A549 (cell line): ENCODE data around the gene ZSCAN20. TPM values are rescaled to one million over a fixed set of nuclear protein-coding genes. Genes with fewer than 3 reads are reported as not detected.
A peak's percentile ranks its signal among the peaks of the same experiment; 100 is the strongest.

Experiments used
- ATAC-seq, 2 experiments: fragments of 200-7000 bp in 1 of 2; fragments of >200 bp in 1 of 2; cut with Nextera tagmentation in 1 of 2; cut with Tn5 transposase in 1 of 2; 3 replicates each; pipeline versions ENCODE4 v1.8.0 to v1.9.1; 2018 to 2020; ENCODE audit warnings: mild to moderate bottlenecking in 1 of 2, moderate library complexity in 1 of 2
- CTCF ChIA-PET: fragments of 300-600 bp; sonication (Branson Sonifier 250); formaldehyde crosslinking; extraction: SDS; loops from one replicate; lab custom pipeline; 2021; ENCODE audit warnings: antibody characterized with exemption, inconsistent platforms; lab: Yijun Ruan, JAX
- POLR2A ChIA-PET: fragments of 350-600 bp; formaldehyde crosslinking; extraction: SDS; loops from one replicate; lab custom pipeline; 2021; ENCODE audit warnings: antibody characterized with exemption, inconsistent platforms; lab: Yijun Ruan, JAX
- DNase-seq, 2 experiments: peaks; one replicate each; pipeline versions ENCODE4 v3.0.0 to v3.0.0-alpha.2; 2011 to 2016; ENCODE audit warnings: low read depth in 1 of 2, low spot score in 1 of 2
- FAIRE-seq: peaks from 2 replicates; lab custom pipeline; 2011; peaks lifted over from hg19 to GRCh38; lab: Jason Lieb, UNC
- H3K27ac ChIP-seq, 2 experiments: fragments of >200 bp; sonication (Bioruptor Twin); formaldehyde crosslinking; 3 replicates each; pipeline ENCODE4 v1.5.1; 2016 to 2017
- H3K4me1 ChIP-seq: fragments of >200 bp; sonication (Bioruptor Twin); formaldehyde crosslinking; 3 replicates; pipeline ENCODE4 v1.6.1; 2016
- H3K4me2 ChIP-seq: fragments of >200 bp; sonication (Bioruptor Twin); formaldehyde crosslinking; 3 replicates; pipeline ENCODE4 v1.6.1; 2016
- H3K4me3 ChIP-seq: fragments of >200 bp; sonication (Bioruptor Twin); formaldehyde crosslinking; 3 replicates; pipeline ENCODE4 v1.5.1; 2016
- H3K9me3 ChIP-seq: fragments of >200 bp; sonication (Bioruptor Twin); formaldehyde crosslinking; 3 replicates; pipeline ENCODE4 v1.6.1; 2016
- ATOH8 ChIP-seq: fragments of 250-450 bp; sonication (Bioruptor Pico); IDR thresholded peaks from 2 replicates; pipeline ENCODE4 v1.5.0; 2020; ENCODE audit warnings: low read depth, mild to moderate bottlenecking, moderate library complexity
- BHLHE40 ChIP-seq: IDR thresholded peaks from 2 replicates; pipeline ENCODE4 v1.6.1; 2012; ENCODE audit warnings: low read depth, low read length, inconsistent platforms
- CBX8 ChIP-seq: fragments of 200-600 bp; sonication (generic); IDR thresholded peaks from 2 replicates; pipeline ENCODE4 v1.6.1; 2016
- CEBPB ChIP-seq, 2 experiments: fragments of >200 bp in 1 of 2; sonication (Bioruptor Twin) in 1 of 2; formaldehyde crosslinking in 1 of 2; IDR thresholded peaks; 2 replicates each; pipeline ENCODE4 v1.6.1; 2012 to 2016
- CHD4 ChIP-seq: fragments of 200-600 bp; sonication (generic); IDR thresholded peaks from 2 replicates; pipeline ENCODE4 v1.6.1; 2016; ENCODE audit warnings: antibody characterized with exemption, mild to moderate bottlenecking, borderline replicate concordance
- EHMT2 ChIP-seq: fragments of 200-600 bp; sonication (generic); IDR thresholded peaks from 2 replicates; pipeline ENCODE4 v1.6.1; 2016; ENCODE audit warnings: antibody characterized with exemption, low read depth, mild to moderate bottlenecking, moderate library complexity
- EP300 ChIP-seq, 2 experiments: fragments of >200 bp; sonication (Bioruptor Twin); formaldehyde crosslinking; IDR thresholded peaks; 2 replicates in 1 of 2; 3 replicates in 1 of 2; pipeline ENCODE4 v1.6.1; 2016 to 2017
- ESRRA ChIP-seq: fragments of 150-350 bp; IDR thresholded peaks from 2 replicates; pipeline ENCODE4 v1.6.1; 2014; ENCODE audit warnings: mild to moderate bottlenecking, low read length, borderline replicate concordance
- FOSL2 ChIP-seq, 2 experiments: fragments of 450-650 bp in 1 of 2; fragments of >200 bp in 1 of 2; sonication (Bioruptor Twin) in 1 of 2; formaldehyde crosslinking; IDR thresholded peaks; 2 replicates each; pipeline versions ENCODE4 v1.5.0 to v1.6.1; 2016 to 2020; ENCODE audit warnings: mild to moderate bottlenecking in 1 of 2, moderate library complexity in 1 of 2
- HES2 ChIP-seq: fragments of >200 bp; sonication (Bioruptor Twin); formaldehyde crosslinking; IDR thresholded peaks from 2 replicates; pipeline ENCODE4 v1.6.1; 2016
- HMGXB4 ChIP-seq: fragments of 250-450 bp; sonication (Bioruptor Pico); IDR thresholded peaks from 2 replicates; pipeline ENCODE4 v1.5.0; 2021; ENCODE audit warnings: mild to moderate bottlenecking, moderate library complexity, borderline replicate concordance
- HOXA7 ChIP-seq: fragments of 250-450 bp; sonication (Bioruptor Pico); IDR thresholded peaks from 2 replicates; pipeline ENCODE4 v1.5.0; 2020; ENCODE audit warnings: mild to moderate bottlenecking, moderate library complexity
- HOXB13 ChIP-seq: fragments of 250-450 bp; sonication (Bioruptor Pico); IDR thresholded peaks from 2 replicates; pipeline ENCODE4 v1.5.0; 2020; ENCODE audit warnings: low read depth, mild to moderate bottlenecking, moderate library complexity
- KDM5A ChIP-seq: fragments of 200-600 bp; sonication (generic); IDR thresholded peaks from 2 replicates; pipeline ENCODE4 v1.6.1; 2016; ENCODE audit warnings: antibody characterized with exemption, mild to moderate bottlenecking
- NPAS2 ChIP-seq: fragments of 250-450 bp; sonication (Bioruptor Pico); IDR thresholded peaks from 2 replicates; pipeline ENCODE4 v1.8.0; 2022; ENCODE audit warnings: mild to moderate bottlenecking, moderate library complexity, borderline replicate concordance
- POLR2A ChIP-seq: IDR thresholded peaks from 2 replicates; pipeline ENCODE4 v1.6.1; 2012; ENCODE audit warnings: mild to moderate bottlenecking, low read length
- RAD21 ChIP-seq, 2 experiments: fragments of >200 bp in 1 of 2; sonication (Bioruptor Twin) in 1 of 2; formaldehyde crosslinking in 1 of 2; IDR thresholded peaks in 1 of 2; conservative IDR thresholded peaks in 1 of 2; 2 replicates in 1 of 2; 3 replicates in 1 of 2; pipeline ENCODE4 v1.6.1; 2012 to 2018; ENCODE audit warnings: inconsistent platforms in 1 of 2
- RARB ChIP-seq: fragments of 250-450 bp; sonication (Bioruptor Pico); IDR thresholded peaks from 2 replicates; pipeline ENCODE4 v1.8.0; 2021; ENCODE audit warnings: mild to moderate bottlenecking, moderate library complexity
- RCOR1 ChIP-seq: fragments of 150-350 bp; IDR thresholded peaks from 2 replicates; pipeline ENCODE4 v1.6.1; 2014; ENCODE audit warnings: antibody characterized with exemption, low read length, low read depth
- RFX5 ChIP-seq: fragments of 450-650 bp; IDR thresholded peaks from 2 replicates; pipeline ENCODE4 v1.7.1; 2014; ENCODE audit warnings: antibody characterized with exemption, mild to moderate bottlenecking, moderate library complexity
- SMC3 ChIP-seq: fragments of >200 bp; sonication (Bioruptor Twin); formaldehyde crosslinking; IDR thresholded peaks from 3 replicates; pipeline ENCODE4 v1.6.1; 2018; ENCODE audit warnings: inconsistent platforms
- TP53 ChIP-seq: fragments of 250-450 bp; sonication (Bioruptor Pico); IDR thresholded peaks from 2 replicates; pipeline ENCODE4 v1.5.0; 2021; ENCODE audit warnings: mild to moderate bottlenecking, moderate library complexity
- ZC3H11A ChIP-seq: fragments of 450-650 bp; IDR thresholded peaks from 2 replicates; pipeline ENCODE4 v1.6.1; 2014; ENCODE audit warnings: antibody characterized with exemption, mild to moderate bottlenecking
- ZFP36 ChIP-seq: fragments of 450-650 bp; IDR thresholded peaks from 2 replicates; pipeline ENCODE4 v1.6.1; 2014; ENCODE audit warnings: borderline replicate concordance; ENCODE audit not compliant: partially characterized antibody
- WGBS: methylation state at CpG from one replicate; pipeline ENCODE4 v1.1.6; 2017; ENCODE audit errors: missing lambda C conversion rate; 5-methylcytosine and 5-hydroxymethylcytosine counted together
- polyA plus RNA-seq, 4 experiments: library from polyadenylated mRNA; depleted of rRNA in 3 of 4; stranded (reverse); fragments of >200 nt; fragmentation: RNase III in 1 of 4; extraction: RNeasy Plus Mini Kit Qiagen cat#74134 plus additional on column Dnase treatment in 1 of 4; gene quantifications; 2 replicates in 3 of 4; 3 replicates in 1 of 4; pipeline ENCODE4 v1.2.3, GENCODE V29; 2011 to 2017
- TF ChIP-seq, protein P1 (sequence below): IDR thresholded peaks from 2 replicates; pipeline ENCODE4 v1.6.1; 2012
- TF ChIP-seq, protein P2 (sequence below): IDR thresholded peaks from 2 replicates; pipeline ENCODE4 v1.6.1; 2012
- TF ChIP-seq, protein P3 (sequence below): fragments of >200 bp; sonication (Bioruptor Twin); formaldehyde crosslinking; IDR thresholded peaks from 3 replicates; pipeline ENCODE4 v1.5.1; 2016
- TF ChIP-seq, protein P4 (sequence below): fragments of >200 bp; sonication (Bioruptor Twin); formaldehyde crosslinking; IDR thresholded peaks from 3 replicates; pipeline ENCODE4 v1.6.1; 2016

Gene ZSCAN20
- polyA plus RNA-seq, 2 of the 4 experiments (the other 2 are of a cell fraction): 1.3 to 1.9 TPM

DNA sequence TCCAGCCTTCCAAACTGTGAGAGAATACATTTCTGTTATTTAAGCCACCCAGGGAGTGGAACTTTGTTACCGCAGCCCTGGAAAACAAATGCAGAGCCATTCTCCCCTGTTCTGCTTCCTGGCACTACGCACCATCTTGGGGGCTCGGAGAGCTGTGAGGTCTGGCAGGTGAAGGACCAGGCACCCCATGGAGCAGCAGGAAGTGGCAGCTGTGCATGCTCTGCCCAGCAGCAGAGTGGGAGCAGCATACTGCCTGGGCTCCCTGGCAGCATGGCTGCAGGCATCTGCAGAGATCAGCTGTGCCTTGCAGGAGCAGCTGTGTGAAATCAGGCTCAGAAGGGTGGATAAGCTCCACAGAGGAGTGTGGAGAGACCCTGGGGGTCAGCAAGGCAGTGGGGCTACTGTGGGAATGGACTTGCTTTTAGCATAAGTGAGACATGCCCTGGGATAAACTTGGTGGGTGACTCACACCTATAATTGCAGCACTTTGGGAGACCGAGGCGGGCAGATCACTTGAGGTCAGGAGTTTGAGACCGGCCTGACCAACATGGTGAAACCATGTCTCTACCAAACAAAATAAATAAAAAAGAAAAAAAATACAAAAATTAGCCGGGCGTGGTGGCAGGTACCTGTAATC is 17.7 kb upstream of the ZSCAN20 start:
- DNase-seq: no peak
- no peaks in the 10 kb centered on the region for H3K9me3 ChIP-seq
- no peak for TF ChIP-seq ZC3H11A
- TF ChIP-seq RAD21 (conservative IDR thresholded peaks at IDR 0.05 in 1 of 2, IDR thresholded peaks at IDR 0.05 in 1 of 2): no peak
- no peak for TF ChIP-seq CEBPB (IDR thresholded peaks at IDR 0.05)
- TF ChIP-seq POLR2A: no peak
- no peak for TF ChIP-seq EHMT2
- no peak for TF ChIP-seq RFX5
- TF ChIP-seq ZFP36: no peak
- no peak for TF ChIP-seq NPAS2
- TF ChIP-seq CHD4: no peak
- no peak for TF ChIP-seq CBX8
- no peak for TF ChIP-seq HOXB13 (CRISPR knock-in tag)
- no peak for TF ChIP-seq TP53 (CRISPR knock-in tag)
- TF ChIP-seq EP300 (IDR thresholded peaks at IDR 0.05): no peak
- TF ChIP-seq, protein P1, sequence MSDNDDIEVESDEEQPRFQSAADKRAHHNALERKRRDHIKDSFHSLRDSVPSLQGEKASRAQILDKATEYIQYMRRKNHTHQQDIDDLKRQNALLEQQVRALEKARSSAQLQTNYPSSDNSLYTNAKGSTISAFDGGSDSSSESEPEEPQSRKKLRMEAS: no peak
- TF ChIP-seq, protein P2, sequence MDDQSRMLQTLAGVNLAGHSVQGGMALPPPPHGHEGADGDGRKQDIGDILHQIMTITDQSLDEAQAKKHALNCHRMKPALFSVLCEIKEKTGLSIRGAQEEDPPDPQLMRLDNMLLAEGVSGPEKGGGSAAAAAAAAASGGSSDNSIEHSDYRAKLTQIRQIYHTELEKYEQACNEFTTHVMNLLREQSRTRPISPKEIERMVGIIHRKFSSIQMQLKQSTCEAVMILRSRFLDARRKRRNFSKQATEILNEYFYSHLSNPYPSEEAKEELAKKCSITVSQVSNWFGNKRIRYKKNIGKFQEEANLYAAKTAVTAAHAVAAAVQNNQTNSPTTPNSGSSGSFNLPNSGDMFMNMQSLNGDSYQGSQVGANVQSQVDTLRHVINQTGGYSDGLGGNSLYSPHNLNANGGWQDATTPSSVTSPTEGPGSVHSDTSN: no peak
- CTCF ChIA-PET: interaction anchor here (0.6 to 4.5 kb wide), 13 partner anchors 9 to 1240 kb away, joined by 3 to 28 read pairs (median 5); no protein-coding TSS in a partner anchor
- no peak overlapping the region for H3K4me2 ChIP-seq
- no peaks in the 10 kb centered on the region for H3K4me1 ChIP-seq
- FAIRE-seq: no peak
- no peak for ATAC-seq
- POLR2A ChIA-PET: no interaction called here
- no peak overlapping the region for H3K4me3 ChIP-seq
- 84% methylated on average over 8 of the region's 8 CpGs for WGBS
- H3K27ac ChIP-seq: no peak overlapping the region

DNA sequence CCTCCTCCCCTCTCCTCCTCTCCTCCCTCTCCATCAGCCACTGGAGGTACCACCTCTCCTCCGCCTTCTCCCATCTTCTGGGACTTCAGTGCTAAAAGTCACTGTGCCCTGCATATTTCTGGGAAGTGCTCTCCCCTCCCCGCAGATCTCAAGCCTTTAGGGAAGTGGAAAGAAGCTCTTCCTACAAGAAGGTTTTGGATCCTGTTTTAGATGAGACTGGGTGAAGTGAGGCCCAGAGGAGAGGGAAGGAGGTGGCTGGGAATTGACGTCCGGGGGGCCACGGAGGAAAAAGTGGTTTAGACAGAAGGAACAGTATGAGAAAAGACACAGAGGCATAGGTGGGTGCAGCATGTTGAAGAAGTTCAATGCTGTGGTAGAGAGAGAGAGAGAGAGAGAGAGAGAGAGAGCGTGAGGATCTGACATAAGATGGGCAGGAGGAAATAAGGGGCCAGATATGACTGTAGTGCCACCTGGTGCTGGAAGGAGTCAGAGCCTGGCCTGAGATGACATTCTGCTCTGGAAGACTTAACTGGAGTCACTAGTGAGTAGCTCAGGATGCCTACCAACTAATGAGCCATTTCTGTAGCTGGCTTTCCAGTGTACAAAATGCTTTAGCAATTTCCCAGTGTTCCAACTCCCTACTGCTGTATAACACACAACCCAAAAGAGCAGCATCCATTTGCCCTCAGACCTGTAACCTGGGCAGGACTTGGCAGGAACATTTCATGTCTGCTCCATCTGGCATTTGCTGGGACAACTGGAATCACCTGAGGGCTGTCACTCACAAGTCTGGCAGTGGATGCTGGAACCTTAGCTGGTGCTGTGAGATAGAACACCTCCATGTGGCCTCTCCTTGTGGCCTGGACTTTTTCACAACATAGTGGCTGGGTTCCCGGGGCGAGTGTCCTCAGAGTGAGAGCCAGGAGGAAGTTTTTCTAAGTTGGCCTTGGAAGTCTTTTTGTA is 16.6 kb upstream of the ZSCAN20 start:
- no peak for TF ChIP-seq HMGXB4
- no peak for TF ChIP-seq KDM5A
- TF ChIP-seq SMC3: peak; percentile 64
- TF ChIP-seq, protein P3, sequence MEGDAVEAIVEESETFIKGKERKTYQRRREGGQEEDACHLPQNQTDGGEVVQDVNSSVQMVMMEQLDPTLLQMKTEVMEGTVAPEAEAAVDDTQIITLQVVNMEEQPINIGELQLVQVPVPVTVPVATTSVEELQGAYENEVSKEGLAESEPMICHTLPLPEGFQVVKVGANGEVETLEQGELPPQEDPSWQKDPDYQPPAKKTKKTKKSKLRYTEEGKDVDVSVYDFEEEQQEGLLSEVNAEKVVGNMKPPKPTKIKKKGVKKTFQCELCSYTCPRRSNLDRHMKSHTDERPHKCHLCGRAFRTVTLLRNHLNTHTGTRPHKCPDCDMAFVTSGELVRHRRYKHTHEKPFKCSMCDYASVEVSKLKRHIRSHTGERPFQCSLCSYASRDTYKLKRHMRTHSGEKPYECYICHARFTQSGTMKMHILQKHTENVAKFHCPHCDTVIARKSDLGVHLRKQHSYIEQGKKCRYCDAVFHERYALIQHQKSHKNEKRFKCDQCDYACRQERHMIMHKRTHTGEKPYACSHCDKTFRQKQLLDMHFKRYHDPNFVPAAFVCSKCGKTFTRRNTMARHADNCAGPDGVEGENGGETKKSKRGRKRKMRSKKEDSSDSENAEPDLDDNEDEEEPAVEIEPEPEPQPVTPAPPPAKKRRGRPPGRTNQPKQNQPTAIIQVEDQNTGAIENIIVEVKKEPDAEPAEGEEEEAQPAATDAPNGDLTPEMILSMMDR: peak; percentile 55
- no peak for TF ChIP-seq RFX5
- no peak for TF ChIP-seq HES2
- no peak for TF ChIP-seq BHLHE40
- no peak for TF ChIP-seq RARB (CRISPR knock-in tag)
- no peak for TF ChIP-seq ESRRA
- peak; percentile 65 to 75 for TF ChIP-seq RAD21 (conservative IDR thresholded peaks at IDR 0.05 in 1 of 2, IDR thresholded peaks at IDR 0.05 in 1 of 2)
- TF ChIP-seq FOSL2 (IDR thresholded peaks at IDR 0.05): no peak
- no peak for TF ChIP-seq FOSL2 (CRISPR knock-in tag; IDR thresholded peaks at IDR 0.05)
- TF ChIP-seq, protein P4, sequence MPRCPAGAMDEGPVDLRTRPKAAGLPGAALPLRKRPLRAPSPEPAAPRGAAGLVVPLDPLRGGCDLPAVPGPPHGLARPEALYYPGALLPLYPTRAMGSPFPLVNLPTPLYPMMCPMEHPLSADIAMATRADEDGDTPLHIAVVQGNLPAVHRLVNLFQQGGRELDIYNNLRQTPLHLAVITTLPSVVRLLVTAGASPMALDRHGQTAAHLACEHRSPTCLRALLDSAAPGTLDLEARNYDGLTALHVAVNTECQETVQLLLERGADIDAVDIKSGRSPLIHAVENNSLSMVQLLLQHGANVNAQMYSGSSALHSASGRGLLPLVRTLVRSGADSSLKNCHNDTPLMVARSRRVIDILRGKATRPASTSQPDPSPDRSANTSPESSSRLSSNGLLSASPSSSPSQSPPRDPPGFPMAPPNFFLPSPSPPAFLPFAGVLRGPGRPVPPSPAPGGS: no peak
- no peak for TF ChIP-seq ATOH8 (CRISPR knock-in tag)
- TF ChIP-seq HOXA7: no peak
- TF ChIP-seq RCOR1: no peak
- TF ChIP-seq, all 56 proteins: peak for 3
- Histone ChIP-seq H3K27ac (no peak overlapping the region), H3K9me3 (no peaks in the 10 kb centered on the region), H3K4me3 (no peak overlapping the region), H3K4me2 (no peak overlapping the region), H3K4me1 (no peaks in the 10 kb centered on the region)
- peak; percentile 49 to 69 for DNase-seq
- no peak for FAIRE-seq
- peak; percentile 94 to 97 for ATAC-seq
- POLR2A ChIA-PET: interaction anchor here (0.6 kb wide), 1 partner anchor 667 kb away, joined by 3 read pairs; no protein-coding TSS in a partner anchor
- CTCF ChIA-PET: interaction anchor here (0.5 to 4.5 kb wide), 21 partner anchors 10 to 1028 kb away, joined by 3 to 28 read pairs (median 4); no protein-coding TSS in a partner anchor
- 68% methylated on average over 7 of the region's 8 CpGs for WGBS
